Embryonic facial prominence (tissue), 1 donor: ENCODE data around the gene CGNL1.

ENCODE experiments used
- DNase-seq: peaks from one replicate; pipeline ENCODE4 v3.0.0-alpha.2; 2016; ENCODE audit errors: extremely low spot score

CGNL1 gene

DNA sequence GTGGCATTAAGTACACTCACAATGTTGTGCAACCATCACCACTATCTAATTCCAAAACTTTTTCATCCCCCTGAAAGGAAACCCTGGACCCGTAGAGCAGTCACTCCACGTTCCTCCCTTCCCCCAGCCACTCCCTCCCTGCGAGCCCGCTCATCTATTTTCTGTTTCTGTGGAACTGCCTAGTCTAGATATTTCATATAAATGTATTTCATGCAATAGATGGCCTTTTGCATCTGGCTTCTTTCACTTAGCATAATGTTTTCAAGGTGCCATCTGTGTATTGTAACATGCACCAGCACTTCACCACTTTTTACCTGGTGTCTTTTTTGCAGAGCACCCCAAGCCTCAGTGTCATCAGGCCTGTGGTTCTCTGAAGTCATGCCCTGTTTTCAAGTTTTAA lies 10.7 kb downstream of the CGNL1 start:
- no peak for DNase-seq

DNA sequence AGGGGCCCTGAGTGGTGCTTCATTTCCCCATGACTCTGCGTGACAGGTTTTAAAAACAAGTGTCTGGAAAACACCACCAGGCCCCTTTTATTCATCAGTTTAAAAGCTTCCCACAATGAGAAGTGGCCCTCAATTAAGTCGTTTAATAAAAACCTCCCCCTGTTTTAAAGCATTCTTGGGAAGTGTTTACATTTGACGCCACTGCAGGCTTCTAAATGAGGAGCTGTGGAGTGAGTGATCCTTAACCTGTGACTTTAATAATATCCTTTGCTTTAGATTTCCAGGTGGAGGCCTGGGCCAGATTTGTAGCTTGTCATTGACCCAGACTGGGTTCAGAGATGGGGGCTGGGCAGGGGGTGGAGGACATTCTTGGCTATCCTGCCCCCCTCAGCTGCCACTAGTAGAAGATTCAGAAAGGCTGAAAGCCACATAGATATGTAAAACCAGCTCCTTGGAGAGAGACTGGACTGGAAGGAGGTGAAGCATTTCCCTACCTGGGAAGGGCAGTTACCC lies 11.3 kb downstream of the CGNL1 start:
- no peak for DNase-seq

DNA sequence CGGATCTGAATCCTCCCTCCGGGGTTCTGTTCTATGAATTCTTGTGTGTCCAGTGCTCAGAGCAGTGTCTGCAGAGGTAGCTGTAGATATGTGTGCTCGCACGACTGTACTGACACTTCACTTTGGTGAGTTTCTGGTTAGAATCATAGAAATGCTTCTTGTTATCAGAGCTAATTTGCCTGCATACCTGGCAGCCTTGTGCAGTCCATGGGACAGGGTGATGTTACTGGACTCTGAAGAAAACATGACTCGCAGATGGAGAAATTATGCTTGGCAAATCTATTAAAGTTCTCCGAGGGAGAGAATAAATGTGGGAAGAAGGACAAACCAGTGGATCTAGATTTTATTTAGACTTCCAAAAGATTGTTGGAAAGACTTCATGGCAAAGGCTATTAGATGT lies 12.2 kb downstream of the CGNL1 start:
- no peak for DNase-seq

DNA sequence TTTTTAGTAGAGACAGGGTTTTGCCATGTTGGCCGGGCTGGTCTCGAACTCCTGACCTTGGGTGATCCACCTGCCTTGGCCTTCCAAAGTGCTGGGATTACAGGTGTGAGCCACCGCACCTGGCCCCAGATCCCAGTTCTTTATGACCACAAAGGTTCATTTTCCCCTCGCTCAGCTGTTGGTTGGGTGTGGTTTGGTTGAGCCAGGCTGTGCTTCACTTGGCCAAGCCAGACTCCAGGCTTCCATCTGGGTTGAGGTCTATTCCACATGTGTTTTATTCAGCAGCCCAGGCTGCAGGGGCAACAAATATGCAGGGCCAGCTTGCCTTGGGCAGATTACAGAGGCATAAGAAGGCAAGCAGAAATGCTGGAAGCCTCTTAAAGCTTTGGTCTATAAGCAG lies 13.7 kb downstream of the CGNL1 start:
- no peak for DNase-seq

DNA sequence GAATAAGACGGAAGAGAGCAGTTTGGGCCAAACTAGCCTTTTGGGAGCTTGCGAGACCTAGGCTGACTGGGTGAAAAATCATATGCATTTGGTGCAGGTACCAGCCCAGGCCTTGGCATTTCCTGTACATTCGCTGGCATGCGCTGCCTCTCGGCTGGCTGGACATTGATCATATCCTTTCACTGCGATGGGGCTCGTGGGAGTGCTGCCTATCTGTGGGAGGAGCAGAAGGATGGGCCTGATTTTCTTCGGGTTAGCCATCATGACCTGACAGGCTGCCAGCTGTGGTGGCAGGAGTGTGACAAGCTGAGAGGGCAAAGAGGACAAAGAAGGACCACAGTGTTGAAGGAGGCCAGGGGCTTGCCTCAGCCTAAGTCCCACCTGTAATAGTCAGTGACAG lies 14.3 kb downstream of the CGNL1 start:
- no peak for DNase-seq

DNA sequence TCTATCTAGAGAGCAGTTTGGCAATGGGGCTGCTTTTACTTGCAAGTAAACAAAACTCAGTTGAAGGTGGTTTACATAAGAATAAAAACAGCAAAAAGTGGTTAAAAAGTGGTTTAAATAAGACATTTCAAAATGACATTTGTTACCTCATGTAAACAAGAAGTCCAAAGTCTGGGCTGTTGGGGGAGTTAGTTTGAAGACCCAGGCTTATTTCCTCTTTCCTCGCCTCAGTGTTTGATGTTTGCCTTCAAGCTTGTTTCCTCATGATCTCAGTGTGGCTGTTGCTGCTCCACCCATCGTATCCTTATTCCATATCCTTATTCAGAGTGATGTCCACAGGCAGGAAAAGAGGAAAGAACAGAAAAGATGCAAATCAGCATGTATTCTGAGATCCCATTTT lies 15.2 kb downstream of the CGNL1 start:
- no peak for DNase-seq

DNA sequence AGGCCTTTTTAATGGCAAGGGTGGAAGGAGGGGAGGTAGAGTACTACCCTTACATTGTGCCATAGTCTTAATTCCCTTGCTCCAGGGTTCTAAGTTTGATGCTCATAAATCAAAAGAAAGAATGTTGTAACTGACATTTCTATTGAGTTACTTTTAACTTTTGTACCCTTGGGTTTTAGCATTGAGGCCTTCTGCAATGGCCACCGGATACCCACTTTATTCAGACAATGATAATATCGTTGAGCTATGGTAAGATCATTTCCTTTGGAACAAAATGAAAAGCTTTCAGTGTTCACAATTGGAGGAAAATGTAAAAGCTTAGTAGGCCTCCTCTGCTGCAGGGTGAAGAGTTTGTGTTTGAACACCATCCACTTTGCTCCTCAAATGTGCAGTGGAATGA lies 16.8 kb downstream of the CGNL1 start:
- DNase-seq: no peak

DNA sequence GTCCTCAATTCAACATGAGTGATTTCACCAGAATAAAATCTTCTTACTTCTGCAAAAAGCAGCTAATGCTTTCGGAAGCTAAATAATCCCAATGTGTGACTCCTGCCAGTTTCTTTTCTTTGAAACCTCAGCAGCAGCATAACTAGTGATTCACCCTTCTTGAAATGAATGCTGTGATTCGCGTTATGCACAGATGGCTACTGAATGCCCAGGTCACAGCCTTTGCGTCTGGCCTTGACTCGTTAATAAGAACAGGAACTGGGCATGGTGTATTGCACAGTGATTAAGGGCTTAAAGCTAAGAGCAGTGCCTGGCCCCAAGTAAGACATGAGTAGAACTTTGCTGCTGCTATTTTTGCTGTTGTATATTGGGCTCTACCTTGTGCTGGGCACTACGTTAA lies 19.0 kb downstream of the CGNL1 start:
- no peak for DNase-seq

DNA sequence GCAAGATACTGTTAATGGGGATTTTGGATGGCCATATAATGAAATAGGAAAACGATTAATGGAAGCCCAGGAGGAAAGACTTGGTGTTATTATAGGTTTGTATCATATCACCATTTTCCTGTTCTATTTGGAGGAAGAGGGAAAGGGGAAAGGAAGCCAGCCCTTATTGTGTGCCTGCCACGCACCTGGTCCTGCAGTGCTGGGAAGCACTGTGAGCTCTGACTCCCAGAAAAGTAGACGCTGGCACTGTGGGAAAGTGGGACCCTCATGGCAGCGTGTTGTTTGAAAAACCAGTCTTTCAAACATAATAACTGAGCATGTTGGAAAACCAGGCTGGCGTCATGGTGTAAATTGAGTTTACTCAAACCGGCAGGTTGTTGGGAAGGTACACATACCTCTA lies 22.0 kb downstream of the CGNL1 start:
- no peak for DNase-seq

DNA sequence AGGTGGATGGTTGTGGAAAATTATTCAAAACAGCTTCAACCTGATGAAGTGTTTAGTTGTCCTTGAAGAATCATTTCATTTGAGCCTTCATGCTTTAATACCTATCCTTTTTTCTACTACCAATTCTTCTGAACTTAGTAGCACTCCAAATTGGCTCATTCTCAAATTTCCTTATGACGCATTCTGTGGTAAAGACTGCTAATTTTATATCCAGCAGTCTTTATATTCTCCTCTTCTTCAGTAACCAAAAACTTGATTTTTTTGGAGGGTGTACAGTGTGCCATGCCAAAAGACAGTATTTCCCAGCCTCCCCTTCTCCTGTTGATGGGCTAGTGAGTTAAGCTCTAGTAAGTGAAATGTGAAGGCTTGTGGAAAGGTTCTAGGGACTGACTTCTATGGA lies 25.2 kb downstream of the CGNL1 start:
- DNase-seq: no peak

DNA sequence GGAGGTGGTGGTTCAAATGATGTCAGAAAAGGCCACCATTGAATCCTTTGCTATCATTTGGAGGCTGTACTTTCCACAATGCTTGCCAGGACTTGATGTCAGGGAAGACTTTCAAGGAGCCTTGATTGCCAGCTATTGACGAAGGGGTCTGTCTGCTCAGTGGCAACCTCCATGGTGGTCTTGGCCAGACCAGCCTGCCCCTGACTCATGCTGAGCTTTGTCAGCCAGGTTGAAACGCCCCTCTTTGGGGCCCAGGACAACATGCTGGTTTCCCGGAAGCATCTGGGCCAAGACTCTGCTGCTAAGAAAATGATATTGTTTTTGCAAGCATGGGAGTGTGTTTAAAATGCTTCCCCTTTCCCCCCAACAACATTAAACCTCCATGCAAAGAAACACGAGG lies 26.7 kb downstream of the CGNL1 start:
- no peak for DNase-seq

DNA sequence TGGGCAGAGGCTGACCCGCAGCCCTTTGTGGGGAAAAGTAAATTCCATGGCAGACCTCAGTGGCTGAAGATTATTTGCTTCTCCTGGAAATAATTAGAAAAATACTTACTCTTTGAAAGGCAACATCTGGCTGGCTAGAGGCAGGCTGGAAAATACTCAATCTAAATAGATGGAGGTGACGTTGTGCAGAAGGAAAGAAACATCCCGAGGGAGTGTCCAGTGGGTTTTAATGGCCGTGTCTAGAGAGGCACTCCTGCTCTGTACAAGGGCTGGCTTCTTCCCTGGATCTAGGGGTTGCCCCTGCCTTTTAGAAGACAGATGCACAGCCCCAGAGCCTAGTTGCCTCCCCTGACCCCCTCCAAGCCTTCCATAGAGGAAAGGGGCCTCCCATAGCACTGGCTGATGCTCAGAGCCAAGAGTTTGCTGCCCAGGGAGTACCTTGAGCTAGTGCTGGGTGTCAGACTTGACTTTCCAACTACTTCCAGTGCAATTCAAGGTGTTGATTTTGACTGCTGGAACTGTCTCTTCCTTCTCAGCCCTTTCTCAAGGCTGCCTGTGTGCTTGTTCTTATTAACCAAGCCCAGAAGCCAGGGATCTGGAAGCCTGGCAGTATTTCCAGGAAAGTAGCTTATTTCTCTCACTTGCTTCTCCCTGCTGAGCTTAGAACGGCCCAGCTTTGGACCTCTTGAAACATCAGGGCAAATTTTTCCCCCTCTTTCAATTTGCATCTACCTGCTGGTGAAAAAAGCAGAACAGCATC lies 27.4 kb downstream of the CGNL1 start:
- DNase-seq: no peak

DNA sequence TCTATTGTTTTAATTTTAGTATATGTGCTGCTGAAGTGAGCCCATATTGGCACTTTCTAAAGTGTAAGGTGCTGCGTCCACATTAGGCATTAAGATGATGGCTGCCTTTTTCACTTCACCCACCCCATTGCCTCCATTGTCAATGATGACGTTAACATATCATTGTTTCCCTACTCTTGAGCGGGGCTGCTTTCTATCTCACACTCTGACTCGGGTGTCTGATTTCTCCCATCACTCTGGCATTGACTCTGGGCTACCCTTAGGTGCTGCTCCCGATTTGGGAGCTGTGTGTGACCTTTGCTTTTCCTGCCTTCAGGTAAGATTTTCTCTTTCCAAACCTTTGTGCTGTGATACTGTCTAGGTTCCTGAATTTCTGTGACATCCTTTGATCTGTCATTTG lies 28.8 kb downstream of the CGNL1 start:
- no peak for DNase-seq

DNA sequence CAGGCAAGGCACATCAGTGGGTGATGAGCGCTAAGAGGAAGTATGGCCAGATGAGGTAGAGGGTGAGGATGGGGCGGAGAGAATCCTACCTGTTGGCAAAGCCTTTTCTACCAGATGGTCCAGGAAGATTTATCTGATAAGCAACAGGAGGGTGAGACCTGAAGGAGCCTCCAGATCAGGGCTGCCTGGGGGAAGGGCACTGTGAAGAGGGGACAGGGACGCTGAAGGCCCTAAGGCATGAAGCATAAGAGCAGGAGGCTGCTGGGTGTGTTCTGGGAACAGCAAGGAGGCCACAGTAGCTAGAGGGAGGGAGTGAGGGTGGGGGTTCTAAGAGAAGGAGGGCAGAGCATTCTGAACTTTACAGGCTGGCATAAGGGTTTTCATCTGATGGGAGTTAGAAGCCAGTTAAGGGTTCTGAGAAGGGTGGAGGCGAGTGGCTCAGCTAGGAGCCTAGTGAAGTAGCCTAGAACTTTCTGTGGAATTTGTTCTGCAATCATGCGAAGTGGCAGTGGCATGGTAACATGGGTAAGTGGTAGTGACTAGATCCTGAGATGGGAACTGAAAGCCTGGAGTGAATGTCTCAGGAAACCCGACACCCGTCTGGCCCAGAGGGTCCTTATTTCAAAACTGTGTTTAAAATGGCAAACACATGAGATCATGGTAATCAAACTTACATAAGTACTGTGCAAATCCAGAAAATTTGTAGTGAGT lies 29.9 kb downstream of the CGNL1 start:
- DNase-seq: no peak

DNA sequence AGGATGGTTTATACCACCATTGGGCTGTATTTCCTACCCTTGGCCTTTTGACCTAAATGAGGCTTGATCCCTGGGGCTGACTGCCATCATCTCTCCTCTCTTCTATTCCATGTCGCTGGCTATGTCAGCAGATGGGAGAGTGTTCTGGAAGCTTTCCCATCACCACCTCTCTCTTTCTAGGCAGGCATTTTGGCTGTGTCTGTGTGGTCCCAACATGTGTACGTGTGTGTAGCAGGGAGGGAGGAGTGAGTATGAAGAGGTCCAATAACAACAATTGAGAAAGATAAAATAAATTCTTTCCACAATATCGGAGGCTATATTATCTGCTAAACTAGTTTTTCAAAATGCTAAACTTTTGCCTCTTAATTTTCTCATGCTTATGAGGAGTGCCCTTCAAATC lies 34.1 kb downstream of the CGNL1 start:
- no peak for DNase-seq

DNA sequence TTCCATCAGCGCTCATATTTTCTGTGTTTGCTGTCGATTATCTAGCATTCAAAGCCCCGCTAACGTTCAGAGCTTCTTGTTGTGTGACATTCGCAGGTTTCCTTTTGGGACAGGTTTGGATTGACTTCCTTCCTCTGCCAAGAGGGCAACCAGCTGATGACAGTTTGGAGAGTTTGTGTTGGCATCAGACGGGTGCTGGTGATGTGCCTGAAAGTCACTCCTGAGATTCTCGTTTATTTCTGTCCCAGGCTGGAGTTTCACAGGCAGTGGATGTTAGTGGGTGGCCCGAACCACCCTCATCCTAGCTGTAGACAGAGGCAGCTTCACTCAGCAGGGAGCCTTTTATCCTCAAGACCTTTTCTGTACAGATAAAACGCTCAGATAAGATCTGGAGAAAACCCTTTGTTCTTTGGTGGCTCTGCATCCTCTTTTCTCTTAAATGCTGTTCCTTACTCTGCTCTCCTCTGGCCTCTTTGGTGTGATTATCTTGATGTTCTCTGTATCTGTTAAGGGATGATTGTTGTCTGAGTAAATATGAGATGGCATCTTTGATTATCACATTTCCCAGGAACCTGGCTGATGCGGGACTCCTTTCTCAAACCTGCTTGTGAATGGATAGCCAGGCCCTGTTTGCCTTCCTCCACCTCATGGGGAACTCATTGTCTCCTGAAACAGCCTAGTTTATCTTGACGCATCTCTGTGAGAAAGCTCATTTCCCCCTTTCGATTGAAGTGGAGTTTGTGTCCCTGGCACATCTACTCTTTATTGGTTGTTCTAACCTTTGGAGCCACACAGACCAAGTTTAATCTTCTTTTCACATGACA lies 35.9 kb downstream of the CGNL1 start:
- DNase-seq: no peak

DNA sequence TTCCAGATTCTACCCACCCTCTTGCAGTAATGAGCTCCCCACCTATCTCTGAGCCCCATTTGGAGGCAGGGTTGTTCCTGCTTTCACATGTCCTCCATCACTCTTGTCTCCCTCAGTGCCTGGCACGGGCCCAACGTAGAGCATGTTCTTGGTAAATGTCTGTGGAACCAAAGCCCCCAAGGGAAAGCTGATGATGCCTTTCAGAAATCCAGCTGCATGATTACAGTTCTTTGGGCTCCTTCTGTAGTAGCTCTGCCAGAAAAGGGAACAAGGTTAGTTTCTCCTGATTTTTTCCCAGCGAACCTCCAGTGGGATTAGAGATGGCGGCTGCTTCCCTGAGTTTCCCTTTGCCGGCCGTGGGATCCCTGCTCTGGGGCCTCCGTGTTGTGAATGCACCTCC lies 39.3 kb downstream of the CGNL1 start:
- DNase-seq: no peak

DNA sequence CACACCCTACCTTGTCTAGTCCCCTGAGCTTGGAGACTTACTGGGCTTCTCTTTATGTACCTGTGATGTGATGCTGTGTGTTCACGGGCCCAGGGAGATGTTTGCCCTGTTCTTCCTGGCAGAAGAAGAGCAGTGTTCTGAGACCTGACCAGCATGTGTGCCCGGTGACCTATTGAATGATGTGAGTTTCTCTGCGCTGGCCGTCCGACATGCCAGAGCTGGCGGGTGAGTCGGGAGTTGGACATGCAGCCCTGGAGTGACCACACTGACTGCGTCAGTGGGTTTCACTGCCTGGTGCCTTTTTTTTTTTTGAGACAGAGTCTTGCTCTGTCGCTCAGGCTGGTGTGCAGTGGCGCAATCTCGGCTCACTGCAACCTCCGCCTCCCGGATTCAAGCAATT lies 42.3 kb downstream of the CGNL1 start:
- DNase-seq: no peak

DNA sequence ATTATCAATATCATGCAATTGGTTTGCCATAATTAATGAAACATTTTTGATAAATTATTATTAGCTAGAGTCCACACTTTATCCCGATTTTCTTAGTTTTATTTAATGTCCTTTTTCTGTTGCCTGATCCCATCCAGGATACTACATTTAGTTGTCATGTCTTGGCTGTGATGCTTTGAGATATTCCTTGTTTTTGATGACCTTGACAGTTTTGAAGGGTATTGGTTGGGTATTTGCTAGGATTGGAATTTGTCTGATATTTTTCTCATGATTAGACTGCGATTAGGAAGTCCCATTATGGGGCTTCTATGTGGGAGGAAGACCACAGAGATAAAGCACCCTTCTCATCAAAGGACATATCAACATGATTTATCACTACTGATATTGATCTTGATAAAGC lies 43.0 kb downstream of the CGNL1 start:
- no peak for DNase-seq

DNA sequence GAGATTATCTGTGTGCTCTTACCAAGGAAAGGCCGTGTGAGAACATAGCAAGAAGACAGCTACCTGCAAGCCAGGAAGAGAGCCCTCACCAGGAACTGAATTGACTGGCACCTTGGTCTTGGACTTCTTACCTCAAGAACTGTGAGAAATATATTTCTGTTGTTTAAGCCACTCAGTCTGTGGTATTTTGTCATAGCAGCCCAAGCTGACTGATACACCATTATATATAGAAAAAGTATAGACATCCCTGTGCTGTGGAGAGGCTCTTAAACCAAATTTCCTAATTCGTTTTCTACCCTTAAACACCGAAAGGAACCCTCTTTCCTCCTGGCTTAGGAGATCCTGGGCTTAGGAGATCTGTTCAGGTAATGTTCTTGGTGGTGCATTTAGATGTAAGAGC lies 44.8 kb downstream of the CGNL1 start:
- DNase-seq: no peak

DNA sequence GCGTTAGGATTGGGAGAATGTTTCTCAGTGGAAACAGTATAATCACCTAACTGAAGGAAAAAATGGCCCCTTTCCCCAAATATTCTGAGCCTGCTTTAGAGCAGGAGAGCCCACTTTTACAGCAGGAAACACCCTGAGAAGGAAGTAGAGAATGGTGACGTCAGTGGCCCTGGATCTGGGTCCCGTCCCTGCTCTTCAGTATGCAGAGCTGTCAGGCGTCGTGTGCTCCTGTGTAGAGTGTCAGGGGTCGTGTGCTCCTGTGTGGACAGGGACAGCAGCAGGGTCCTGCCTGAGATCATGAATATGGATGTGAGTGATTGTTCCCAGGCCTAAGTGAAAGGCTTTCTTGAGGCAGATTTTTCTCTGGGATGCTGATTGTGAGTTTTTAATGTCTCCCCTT lies 45.2 kb downstream of the CGNL1 start:
- DNase-seq: no peak

DNA sequence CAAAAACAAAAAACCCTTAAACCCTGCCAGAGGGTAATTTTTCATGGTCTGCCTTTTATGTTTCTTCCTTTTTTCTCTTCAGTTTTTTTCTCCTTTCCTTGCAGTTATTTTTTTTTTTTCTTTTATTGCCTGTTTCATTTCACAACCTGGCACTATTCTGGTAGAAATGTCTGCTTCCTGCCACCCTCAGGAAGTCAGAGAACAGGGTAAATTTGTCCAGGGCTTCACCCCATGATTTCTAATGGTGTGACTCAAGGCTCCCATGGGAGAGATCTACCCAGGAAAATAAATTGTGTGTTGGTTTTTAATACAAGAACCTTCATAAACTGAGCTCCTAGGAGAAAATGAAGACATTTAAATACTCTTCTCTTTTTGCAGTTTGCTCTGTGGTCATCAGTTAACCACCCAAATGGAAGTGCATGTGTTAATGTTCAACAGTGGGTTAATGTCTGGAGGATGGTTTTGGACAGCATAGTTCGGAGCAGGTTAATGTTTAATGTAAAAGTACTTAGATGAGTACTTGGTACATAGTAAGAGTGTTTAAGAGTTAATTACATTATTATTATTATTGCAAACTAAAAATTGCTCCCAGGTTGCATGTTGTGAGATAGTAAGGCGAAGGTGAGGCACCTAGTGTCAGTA lies 45.9 kb downstream of the CGNL1 start:
- no peak for DNase-seq
